Panc1 (cell line): Measurements from ENCODE around the gene SND1.

Source experiments
- POLR2AphosphoS5 ChIP-seq: IDR thresholded peaks from 2 replicates; pipeline ENCODE4 v1.6.1; 2012; ENCODE audit warnings: mild to moderate bottlenecking, low read depth, low read length, moderate library complexity
- REST ChIP-seq, 2 experiments: IDR thresholded peaks; 2 replicates each; pipeline ENCODE4 v1.6.1; 2011 to 2012; ENCODE audit warnings: low read depth in 2 of 2, control low read depth in 1 of 2, low read length in 1 of 2, mild to moderate bottlenecking in 1 of 2, moderate library complexity in 1 of 2; ENCODE audit not compliant: insufficient read depth in 1 of 2
- SIN3A ChIP-seq: IDR thresholded peaks from 2 replicates; pipeline ENCODE4 v1.6.1; 2012; ENCODE audit warnings: low read depth, mild to moderate bottlenecking, low read length, moderate library complexity, borderline replicate concordance; ENCODE audit not compliant: insufficient read depth
- TCF7L2 ChIP-seq: IDR thresholded peaks from 2 replicates; pipeline ENCODE4 v1.6.1; 2011; ENCODE audit warnings: mild to moderate bottlenecking, low read depth, low read length, inconsistent platforms
- TF ChIP-seq, protein P1 (sequence below): fragments of 450-650 bp; IDR thresholded peaks from 2 replicates; pipeline ENCODE4 v1.5.1; 2017; ENCODE audit warnings: mild to moderate bottlenecking

DNA sequence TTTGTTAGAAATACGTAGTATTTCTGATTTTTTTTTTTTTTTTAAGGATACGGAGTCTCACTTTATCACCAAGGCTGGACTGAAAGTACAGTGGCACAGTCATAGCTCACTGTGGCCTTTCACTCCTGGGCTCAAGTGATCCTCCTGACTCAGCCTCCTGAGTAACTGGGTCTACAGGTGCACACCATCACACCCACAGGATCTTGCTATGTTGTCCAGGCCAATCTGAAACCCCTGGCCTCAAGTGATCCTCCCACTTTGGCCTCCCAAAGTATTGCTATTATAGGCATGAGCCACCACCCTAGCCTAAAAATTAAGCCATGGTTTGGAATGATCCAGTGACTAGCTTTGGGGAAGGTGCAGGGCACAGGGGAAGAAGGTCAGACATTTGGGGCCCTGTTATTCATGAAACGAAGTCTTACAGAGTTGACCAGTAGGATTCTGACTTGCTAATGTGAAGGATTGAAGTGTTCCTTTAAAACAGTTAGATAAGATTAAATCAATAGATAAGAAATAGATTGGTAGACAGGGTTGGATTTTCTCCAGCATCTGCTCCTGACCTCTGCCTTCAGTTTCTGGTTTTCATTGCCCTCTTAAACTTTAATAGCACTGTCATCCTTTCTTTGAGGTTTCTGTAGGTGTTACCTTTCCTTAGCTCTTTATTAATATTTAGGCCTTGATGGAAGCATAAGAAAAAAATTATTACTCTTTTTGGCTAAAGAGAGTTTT, 257.6 kb downstream of the SND1 start:
- TF ChIP-seq, protein P1, sequence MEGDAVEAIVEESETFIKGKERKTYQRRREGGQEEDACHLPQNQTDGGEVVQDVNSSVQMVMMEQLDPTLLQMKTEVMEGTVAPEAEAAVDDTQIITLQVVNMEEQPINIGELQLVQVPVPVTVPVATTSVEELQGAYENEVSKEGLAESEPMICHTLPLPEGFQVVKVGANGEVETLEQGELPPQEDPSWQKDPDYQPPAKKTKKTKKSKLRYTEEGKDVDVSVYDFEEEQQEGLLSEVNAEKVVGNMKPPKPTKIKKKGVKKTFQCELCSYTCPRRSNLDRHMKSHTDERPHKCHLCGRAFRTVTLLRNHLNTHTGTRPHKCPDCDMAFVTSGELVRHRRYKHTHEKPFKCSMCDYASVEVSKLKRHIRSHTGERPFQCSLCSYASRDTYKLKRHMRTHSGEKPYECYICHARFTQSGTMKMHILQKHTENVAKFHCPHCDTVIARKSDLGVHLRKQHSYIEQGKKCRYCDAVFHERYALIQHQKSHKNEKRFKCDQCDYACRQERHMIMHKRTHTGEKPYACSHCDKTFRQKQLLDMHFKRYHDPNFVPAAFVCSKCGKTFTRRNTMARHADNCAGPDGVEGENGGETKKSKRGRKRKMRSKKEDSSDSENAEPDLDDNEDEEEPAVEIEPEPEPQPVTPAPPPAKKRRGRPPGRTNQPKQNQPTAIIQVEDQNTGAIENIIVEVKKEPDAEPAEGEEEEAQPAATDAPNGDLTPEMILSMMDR: no peak
- no peak for TF ChIP-seq POLR2AphosphoS5
- no peak for TF ChIP-seq REST (IDR thresholded peaks at IDR 0.05; ENCODE audit: insufficient read depth in 1 of 2, low read depth in 2 of 2, low read length in 1 of 2)
- TF ChIP-seq SIN3A: no peak
- no peak for TF ChIP-seq TCF7L2
